ENCODE measurements around the gene TEX26. TPM values are rescaled to one million over a fixed set of nuclear protein-coding genes. Genes with fewer than 3 reads are reported as not detected.

The TEX26 gene
- total RNA-seq, 2 donors from 2014 or later, result not detected

DNA sequence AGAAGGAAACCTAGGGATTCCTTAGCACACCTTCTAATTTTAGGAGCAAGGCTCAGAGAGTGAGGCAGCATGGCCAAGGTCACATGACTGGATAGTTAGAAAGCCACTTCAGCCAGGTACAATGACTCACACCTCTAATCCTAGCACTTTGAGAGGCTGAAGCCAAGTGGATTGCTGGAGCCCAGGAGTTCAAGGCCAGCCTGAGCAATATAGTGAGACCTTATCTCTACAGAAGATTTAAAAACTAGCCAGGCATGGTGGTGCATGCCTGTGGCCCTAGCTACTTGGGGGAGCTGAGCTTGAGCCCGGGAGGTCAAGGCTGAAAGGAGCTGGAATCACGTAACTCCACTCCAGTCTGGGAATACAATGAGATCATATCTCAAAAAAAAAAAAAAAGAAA is 69.2 kb downstream of the TEX26 start:
- no peak for ATAC-seq
- no peak for DNase-seq
- intact Hi-C loops (cut with DNase I, micrococcal nuclease), result no loop called here

- ATAC-seq (no peak), DNase-seq (no peak)
- intact Hi-C loops (cut with DNase I, micrococcal nuclease), result no loop called here
Observed at GRCh38 chr13:31005066-31005465, 72.6 kb downstream of the TEX26 start.

DNA sequence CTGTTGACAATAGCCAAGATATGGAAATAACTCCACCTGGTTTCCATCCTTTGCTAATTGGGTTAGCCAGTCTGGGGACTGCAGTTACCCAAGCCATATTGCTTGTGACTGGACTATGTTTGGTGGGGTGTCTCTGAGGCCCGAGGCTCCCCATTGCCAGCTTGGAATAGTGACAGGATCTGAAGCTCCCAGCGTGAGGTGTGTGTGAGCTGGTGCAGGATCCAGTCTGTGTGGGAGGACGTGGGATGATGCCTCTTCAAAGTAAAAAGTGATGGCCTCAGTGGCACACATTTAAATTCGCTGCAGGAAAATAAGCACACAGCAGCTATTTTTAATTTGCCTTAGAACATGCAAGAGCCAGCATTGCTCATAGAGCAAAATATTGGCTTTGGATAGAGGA is 75.0 kb downstream of the TEX26 start:
- DNase-seq, result no peak
- no peak for ATAC-seq
- intact Hi-C loops (cut with DNase I, micrococcal nuclease), result no loop called here

DNA sequence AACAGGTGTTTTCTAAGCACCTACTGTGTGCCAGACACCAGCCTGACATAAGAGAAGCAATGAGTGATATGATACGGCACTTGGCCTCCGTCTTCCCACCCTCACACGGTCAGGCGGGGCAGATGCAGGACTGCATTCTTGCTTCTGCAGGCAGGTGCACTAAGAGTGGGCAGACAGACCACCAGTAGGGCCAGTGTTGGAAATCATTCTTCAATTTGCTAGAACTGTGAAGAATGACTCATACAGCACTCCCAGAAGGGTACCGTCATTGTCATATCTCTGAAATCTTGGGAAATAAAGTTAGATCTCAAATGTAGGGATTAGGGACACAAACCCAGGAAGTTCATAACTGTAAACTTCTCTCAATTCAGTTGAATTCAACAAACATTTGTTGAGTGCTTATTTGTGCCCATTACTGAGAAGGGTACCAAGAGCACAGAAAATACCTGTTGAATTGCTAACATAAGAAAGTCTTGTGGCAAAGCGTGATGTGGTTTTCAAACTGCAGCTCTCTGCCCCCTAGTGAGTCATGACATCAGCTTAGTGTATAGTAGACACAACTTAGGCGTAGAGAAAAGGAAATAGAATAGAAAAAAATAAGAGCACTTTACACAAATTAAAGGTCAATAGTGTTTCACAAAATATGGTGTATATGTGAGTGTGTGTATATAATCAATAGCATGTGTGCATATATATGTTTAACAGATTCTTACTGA is 76.1 kb downstream of the TEX26 start:
- intact Hi-C loops (cut with DNase I, micrococcal nuclease), result no loop called here
- DNase-seq (no peak), ATAC-seq (no peak)

DNA sequence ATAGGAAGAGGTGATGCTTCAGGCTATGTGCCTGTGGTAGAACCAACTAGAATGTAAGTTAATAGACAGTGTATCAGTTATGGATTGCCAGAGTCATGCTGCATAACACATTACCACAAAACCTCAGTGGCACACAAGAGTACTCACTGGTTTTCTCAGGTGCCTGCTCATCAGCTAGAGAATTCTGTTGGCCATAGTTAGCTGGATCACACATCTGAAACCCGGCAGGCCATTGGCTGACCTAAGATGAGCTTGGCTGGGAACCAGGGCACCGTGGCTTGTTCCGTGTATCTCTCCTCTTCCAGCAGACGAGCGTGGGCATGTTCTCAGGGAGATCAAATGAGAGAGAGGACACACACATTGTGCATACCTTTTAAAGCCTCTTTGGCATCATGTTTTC is 76.7 kb downstream of the TEX26 start:
- DNase-seq (no peak), ATAC-seq (no peak)
- intact Hi-C loops (cut with DNase I, micrococcal nuclease), result no loop called here

DNA sequence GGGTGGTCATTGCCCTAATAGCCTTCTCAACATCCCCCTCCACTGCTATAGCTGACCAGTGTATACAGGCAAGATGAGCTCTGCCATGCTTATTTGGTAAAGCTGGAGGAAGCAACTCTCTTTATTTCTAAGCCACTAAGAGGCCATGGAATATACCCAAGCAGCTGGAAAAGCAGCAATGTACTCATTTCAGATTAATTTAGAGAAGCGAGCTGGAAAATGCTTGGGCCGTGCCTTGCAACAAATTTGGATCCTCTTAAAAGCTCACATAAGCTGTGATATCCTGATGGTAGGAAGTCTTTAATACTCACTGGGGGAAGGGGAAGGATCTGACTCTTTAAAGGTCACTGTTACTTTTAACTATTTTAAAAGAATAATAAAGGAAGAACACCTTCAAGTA is 77.8 kb downstream of the TEX26 start:
- no peak for ATAC-seq
- DNase-seq, result no peak
- intact Hi-C loops (cut with DNase I, micrococcal nuclease), result no loop called here

DNA sequence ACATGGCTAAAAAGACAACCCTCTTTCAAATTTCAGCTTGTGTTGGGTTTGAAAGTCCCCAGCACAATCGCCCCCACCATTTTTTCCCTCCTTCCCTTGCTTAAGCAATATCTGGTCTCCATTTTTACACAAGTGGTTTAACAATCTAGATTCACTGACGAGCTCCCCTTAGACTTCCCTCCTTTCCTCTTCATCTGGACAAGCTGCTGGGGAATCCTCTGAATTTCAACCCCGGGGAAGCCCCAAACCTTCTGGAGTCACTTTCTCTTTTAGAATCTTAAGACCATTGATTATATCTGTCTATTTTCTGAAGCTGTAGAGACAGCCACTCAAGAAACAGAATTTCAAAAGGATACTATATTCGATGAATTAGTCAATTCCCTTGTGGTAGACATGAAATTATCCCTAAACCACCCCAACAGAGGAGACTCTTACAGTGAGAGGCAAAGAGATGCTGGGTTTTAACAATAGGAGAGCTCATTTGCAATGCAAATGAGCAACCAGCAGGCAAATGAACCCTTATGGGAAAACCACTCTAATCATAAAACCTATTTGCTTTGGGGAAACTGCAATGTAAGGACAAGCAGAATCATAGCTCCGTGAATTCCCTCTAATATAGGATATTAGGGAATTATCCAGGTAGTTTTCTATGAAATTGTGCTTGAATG is 78.9 kb downstream of the TEX26 start:
- DNase-seq (no peak), ATAC-seq (no peak)
- intact Hi-C loops (cut with DNase I, micrococcal nuclease), result no loop called here

GRCh38 chr13:31011901-31012654 is 79.6 kb downstream of the TEX26 start:
- intact Hi-C loops (cut with DNase I, micrococcal nuclease), result no loop called here
- no peak for DNase-seq
- no peak for ATAC-seq

GRCh38 chr13:31012655-31013024 is 80.2 kb downstream of the TEX26 start:
- intact Hi-C loops (cut with DNase I, micrococcal nuclease), result no loop called here
- ATAC-seq, result no peak
- no peak for DNase-seq

- intact Hi-C loops (cut with DNase I, micrococcal nuclease), result no loop called here
- ATAC-seq, result no peak
- DNase-seq, result no peak
Observed at GRCh38 chr13:31014456-31014855, 82.0 kb downstream of the TEX26 start.

DNA sequence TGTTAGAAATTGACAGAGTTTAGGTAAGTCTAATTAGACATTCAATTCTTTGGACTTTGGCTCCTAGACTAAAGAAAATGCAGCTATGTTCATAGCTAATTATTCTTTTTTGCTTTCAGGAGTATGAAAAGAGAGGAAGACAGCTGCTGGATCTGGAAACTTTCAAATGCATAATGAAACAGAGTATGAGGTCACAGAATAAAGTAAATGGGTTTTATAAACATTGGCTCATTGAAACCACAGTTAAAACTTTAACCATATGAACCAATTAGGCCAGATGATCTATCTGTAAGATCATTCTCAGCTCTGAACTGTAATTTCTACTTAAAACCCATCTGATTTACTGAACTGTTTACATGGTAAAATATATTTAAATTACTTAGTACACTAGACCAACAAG is 82.7 kb downstream of the TEX26 start:
- ATAC-seq (no peak), DNase-seq (no peak)
- intact Hi-C loops (cut with DNase I, micrococcal nuclease), result no loop called here

DNA sequence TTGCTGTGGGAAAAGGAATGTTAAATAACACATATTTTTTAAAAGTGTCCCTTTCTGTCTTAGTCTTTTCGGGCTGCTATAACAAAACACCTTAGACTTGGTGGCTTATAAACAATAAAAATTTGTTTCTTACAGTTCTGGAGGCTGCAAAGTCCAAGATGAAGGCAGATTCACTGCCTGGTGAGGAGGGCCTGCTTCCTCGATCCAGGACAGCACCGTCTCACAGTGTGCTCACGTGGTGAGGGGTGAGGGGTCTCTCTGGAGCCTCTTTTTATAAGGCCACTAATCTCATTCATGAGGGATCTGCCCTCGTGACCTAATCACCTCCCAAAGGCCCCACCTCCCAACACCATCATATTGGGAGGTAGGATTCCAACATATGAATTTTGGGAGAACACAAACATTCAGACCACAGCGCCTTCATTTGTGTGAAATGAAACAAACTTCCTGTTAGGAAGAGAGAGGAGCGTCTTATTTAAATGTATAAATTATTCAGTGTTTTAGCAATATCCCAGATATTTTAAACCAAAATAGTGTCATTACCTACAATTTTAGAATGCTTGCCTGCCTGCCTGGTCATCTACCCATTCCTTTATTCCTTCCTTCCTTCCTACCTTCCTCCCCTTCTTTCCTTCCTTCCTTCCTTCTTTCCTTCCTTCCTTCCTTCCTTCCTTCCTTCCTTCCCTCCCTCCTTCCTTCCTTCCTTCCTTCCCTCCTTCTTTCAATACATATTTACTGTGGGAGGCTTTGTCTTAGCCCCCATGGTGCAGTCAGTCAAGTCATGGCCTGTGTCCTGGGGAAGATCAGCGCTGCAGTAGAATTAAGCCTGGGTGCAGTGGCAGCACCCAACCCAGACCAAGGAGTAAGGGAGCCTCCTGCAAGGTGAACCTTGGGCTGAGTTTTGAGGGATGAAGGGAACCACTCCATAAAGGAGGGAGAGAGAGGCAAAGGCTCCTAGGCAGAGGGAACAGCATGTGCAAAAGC is 84.2 kb downstream of the TEX26 start:
- ATAC-seq (no peak), DNase-seq (no peak)
- intact Hi-C loops (cut with DNase I, micrococcal nuclease), result no loop called here

- intact Hi-C loops (cut with DNase I, micrococcal nuclease), result no loop called here
- no peak for DNase-seq
- ATAC-seq, result no peak
Observed at GRCh38 chr13:31018511-31018910, 86.1 kb downstream of the TEX26 start.

GRCh38 chr13:31020996-31021395 is 88.5 kb downstream of the TEX26 start:
- ATAC-seq (no peak), DNase-seq (no peak)
- intact Hi-C loops (cut with DNase I, micrococcal nuclease), result no loop called here

DNA sequence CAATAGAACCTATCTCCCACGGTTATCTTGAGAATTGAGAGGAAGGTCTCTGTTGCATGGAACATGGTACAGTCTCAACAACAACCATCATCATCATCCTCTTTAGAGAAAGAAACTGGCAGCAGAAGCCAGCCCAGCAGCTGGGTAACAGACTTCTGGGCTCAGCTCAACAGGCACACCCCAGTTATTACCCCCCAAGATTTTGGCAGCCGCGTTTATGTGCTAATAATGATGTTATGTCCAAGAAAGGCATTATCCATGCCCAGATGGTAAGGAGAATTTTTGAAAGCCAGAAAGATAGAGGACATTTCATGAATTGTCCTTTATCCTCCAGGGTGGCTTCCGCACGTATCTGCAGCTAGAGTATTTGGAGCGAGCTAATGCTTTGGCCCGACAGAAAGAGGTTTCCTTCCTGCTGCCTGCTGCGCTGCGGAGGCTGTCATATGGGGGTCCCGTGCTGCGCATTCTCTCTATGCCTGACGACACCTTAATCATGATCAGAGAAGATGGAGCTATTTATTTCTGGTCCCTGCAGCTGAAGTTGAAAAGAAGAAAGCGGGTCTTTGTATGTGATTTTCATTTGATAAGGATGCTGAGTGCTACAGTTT is 89.9 kb downstream of the TEX26 start:
- ATAC-seq (no peak), DNase-seq (no peak)
- intact Hi-C loops (cut with DNase I, micrococcal nuclease), result no loop called here

GRCh38 chr13:31022928-31023530 is 90.6 kb downstream of the TEX26 start:
- intact Hi-C loops (cut with DNase I, micrococcal nuclease), result no loop called here
- DNase-seq (no peak), ATAC-seq (no peak)

All from left colon (tissue), 2 donors.